ENCODE data around the gene BEX4.

The BEX4 gene

GRCh38 chrX:103175944-103176753 is 38.8 kb upstream of the BEX4 start:
- H3K79me2 ChIP-seq (ENCODE audit: low read length) = no peaks in the 10 kb centered on the region
- H4K20me1 ChIP-seq (ENCODE audit: insufficient read depth, low read length) = no peaks in the 10 kb centered on the region
- TF ChIP-seq EZH2phosphoT487 (IDR thresholded peaks at IDR 0.05; ENCODE audit: low read depth) (no peak), CTCF (IDR thresholded peaks at IDR 0.05; ENCODE audit: low read depth, low read length) (peak; percentile 62)
- H3K36me3 ChIP-seq (replicated peaks; ENCODE audit: low read depth, low read length) = no peaks in the 10 kb centered on the region
- H3K4me1 ChIP-seq (ENCODE audit: low read length) = no peaks in the 10 kb centered on the region
- no peak overlapping the region for H2AFZ ChIP-seq (ENCODE audit: low read depth, low read length)
- no peak overlapping the region for H3K9ac ChIP-seq (ENCODE audit: low read length)
- no peaks in the 10 kb centered on the region for H3K27me3 ChIP-seq (ENCODE audit: low read depth, low read length)
- no peak overlapping the region for H3K4me2 ChIP-seq (ENCODE audit: low read length)
- no peak overlapping the region for H3K27ac ChIP-seq (ENCODE audit: low read length)
- no peak overlapping the region for H3K4me3 ChIP-seq (ENCODE audit: low read length)
- no peaks in the 10 kb centered on the region for H3K9me3 ChIP-seq (ENCODE audit: insufficient read depth, low read length)

GRCh38 chrX:103177556-103177955 is 37.4 kb upstream of the BEX4 start:
- Histone ChIP-seq H3K4me2 (ENCODE audit: low read length) (no peak overlapping the region), H3K27me3 (ENCODE audit: low read depth, low read length) (no peaks in the 10 kb centered on the region)

GRCh38 chrX:103183912-103184311 is 31.0 kb upstream of the BEX4 start:
- Histone ChIP-seq H3K4me2 (ENCODE audit: low read length) (no peak overlapping the region), H3K9ac (ENCODE audit: low read length) (no peak overlapping the region), H2AFZ (ENCODE audit: low read depth, low read length) (no peak overlapping the region), H3K4me3 (ENCODE audit: low read length) (no peak overlapping the region), H4K20me1 (ENCODE audit: insufficient read depth, low read length) (no peaks in the 10 kb centered on the region), H3K27ac (ENCODE audit: low read length) (no peak overlapping the region), H3K9me3 (ENCODE audit: insufficient read depth, low read length) (no peaks in the 10 kb centered on the region), H3K4me1 (ENCODE audit: low read length) (no peaks in the 10 kb centered on the region), H3K79me2 (ENCODE audit: low read length) (no peaks in the 10 kb centered on the region), H3K36me3 (replicated peaks; ENCODE audit: low read depth, low read length) (no peaks in the 10 kb centered on the region), H3K27me3 (ENCODE audit: low read depth, low read length) (no peaks in the 10 kb centered on the region)
- TF ChIP-seq EZH2phosphoT487 (IDR thresholded peaks at IDR 0.05; ENCODE audit: low read depth) = no peak
- no peak for TF ChIP-seq CTCF (IDR thresholded peaks at IDR 0.05; ENCODE audit: low read depth, low read length)

More at GRCh38 chrX:103177556-103177955, 37.4 kb upstream of the BEX4 start:
- Histone ChIP-seq H2AFZ (ENCODE audit: low read depth, low read length) (no peak overlapping the region), H3K4me3 (ENCODE audit: low read length) (no peak overlapping the region), H3K4me1 (ENCODE audit: low read length) (no peaks in the 10 kb centered on the region), H4K20me1 (ENCODE audit: insufficient read depth, low read length) (no peaks in the 10 kb centered on the region), H3K27ac (ENCODE audit: low read length) (no peak overlapping the region), H3K36me3 (replicated peaks; ENCODE audit: low read depth, low read length) (no peaks in the 10 kb centered on the region), H3K9ac (ENCODE audit: low read length) (no peak overlapping the region), H3K79me2 (ENCODE audit: low read length) (no peaks in the 10 kb centered on the region), H3K9me3 (ENCODE audit: insufficient read depth, low read length) (no peaks in the 10 kb centered on the region)
- TF ChIP-seq EZH2phosphoT487 (IDR thresholded peaks at IDR 0.05; ENCODE audit: low read depth) (no peak), CTCF (IDR thresholded peaks at IDR 0.05; ENCODE audit: low read depth, low read length) (no peak)

DNA sequence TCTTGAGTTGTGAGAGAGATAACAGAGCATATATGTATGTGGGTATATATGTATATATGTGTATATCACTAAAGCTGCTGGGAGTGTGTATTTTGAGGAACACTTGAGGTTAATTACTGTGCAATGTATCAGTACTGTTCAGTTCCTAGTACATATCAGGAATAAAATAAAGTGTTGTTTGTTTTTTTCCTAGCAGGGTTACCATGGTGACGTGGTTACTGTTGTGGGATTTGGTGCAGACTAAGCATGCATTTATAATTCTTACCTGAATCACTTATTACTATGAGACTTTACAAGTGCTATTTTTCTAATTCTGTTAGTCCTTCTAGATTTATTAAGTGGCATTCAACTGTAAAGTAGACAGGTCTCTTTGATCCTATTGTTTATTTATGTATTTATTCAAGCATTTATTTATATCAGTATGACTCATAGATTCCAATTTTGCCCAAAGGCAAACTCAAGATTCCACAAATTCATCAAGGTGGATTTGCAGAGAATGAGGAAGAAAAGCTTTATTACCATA is 26.9 kb upstream of the BEX4 start:
- H2AFZ ChIP-seq (ENCODE audit: low read depth, low read length) = no peak overlapping the region
- TF ChIP-seq CTCF (IDR thresholded peaks at IDR 0.05; ENCODE audit: low read depth, low read length) = no peak
- TF ChIP-seq EZH2phosphoT487 (IDR thresholded peaks at IDR 0.05; ENCODE audit: low read depth) = no peak
- no peaks in the 10 kb centered on the region for H3K4me1 ChIP-seq (ENCODE audit: low read length)
- H3K27me3 ChIP-seq (ENCODE audit: low read depth, low read length) = no peaks in the 10 kb centered on the region
- H3K4me3 ChIP-seq (ENCODE audit: low read length) = no peak overlapping the region
- no peak overlapping the region for H3K9ac ChIP-seq (ENCODE audit: low read length)
- H4K20me1 ChIP-seq (ENCODE audit: insufficient read depth, low read length) = no peaks in the 10 kb centered on the region
- H3K4me2 ChIP-seq (ENCODE audit: low read length) = no peak overlapping the region
- H3K27ac ChIP-seq (ENCODE audit: low read length) = no peak overlapping the region
- H3K79me2 ChIP-seq (ENCODE audit: low read length) = no peaks in the 10 kb centered on the region
- no peaks in the 10 kb centered on the region for H3K36me3 ChIP-seq (replicated peaks; ENCODE audit: low read depth, low read length)
- H3K9me3 ChIP-seq (ENCODE audit: insufficient read depth, low read length) = no peaks in the 10 kb centered on the region
